Daoy (cell line): ENCODE results near the gene SH3RF1. TPM values are rescaled to one million over a fixed set of nuclear protein-coding genes. Genes with fewer than 3 reads are reported as not detected.

Experiments
- DNase-seq: peaks from one replicate; pipeline ENCODE4 v3.0.0-alpha.2; 2015; ENCODE audit warnings: low read depth
- total RNA-seq: library from RNA; depleted of rRNA; stranded (reverse); fragments of >200 nt; shearing (Covaris generic); gene quantifications from 2 replicates; pipeline ENCODE4 v1.2.3, GENCODE V29; 2014

Gene SH3RF1
- total RNA-seq, 1 experiment from 2014 or later, result 4.9 TPM

- peak; percentile 46 for DNase-seq
Measured at GRCh38 chr4:169070895-169071218, 199.9 kb downstream of the SH3RF1 start.

GRCh38 chr4:169070071-169070894 is 200.5 kb downstream of the SH3RF1 start:
- DNase-seq, result peak; percentile 86

DNA sequence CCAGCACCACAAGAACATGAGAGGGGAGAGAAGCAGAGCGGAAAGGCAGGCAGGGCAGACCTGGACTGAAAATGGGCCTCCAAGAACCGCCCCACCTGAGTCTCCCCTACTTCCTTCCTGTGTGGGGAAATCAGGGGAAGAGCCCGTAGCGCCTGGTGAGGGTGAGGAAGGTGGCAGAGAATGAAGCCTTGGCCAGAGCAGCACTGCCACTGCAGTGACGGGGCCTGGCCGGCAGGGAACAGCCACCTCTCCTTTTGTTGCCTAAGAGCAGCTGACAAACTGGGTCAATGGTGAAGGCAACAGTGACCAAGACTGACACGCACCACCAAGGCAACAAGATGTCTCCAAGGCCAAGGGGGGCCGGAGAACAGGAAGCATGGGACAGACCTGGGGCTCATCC is 202.3 kb downstream of the SH3RF1 start:
- no peak for DNase-seq

- DNase-seq, result no peak
Measured at GRCh38 chr4:169066934-169067333, 203.8 kb downstream of the SH3RF1 start.

DNA sequence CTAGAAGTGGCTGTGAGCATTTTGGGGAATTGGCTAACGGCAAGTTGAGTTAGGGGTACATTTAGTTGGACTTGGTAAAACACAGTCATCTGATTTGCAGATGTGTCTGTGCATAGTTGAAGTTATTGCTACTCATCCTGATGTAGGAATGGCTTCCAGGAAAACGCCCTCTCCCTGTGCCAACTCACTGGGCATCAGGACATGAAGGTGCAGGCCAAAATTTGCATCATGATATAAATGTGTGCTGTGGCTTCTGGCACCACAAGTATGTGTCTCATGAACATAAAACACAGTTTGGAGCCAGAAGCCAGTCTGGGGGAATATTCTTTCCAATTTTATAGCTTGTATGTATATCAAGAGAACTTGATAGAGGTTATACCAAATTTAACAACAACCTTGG is 206.5 kb downstream of the SH3RF1 start:
- no peak for DNase-seq

DNA sequence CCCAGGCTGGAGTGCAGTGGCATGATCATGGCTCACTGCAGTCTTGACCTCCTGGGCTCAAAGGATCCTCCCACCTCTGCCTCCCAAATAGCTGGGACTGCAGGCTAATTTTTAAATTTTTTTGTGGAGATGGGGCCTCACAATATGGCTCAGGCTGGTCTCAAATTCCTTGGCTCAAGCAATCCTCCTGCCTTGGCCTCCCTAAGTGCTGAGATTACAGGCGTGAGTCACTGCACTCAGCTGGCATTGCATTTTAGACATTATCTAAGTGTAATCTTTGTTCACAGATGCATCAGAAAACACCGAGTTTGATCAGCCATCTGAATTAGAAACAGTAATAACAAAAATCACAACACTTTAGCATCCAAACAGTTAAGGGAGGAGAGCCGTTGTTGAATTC is 207.3 kb downstream of the SH3RF1 start:
- no peak for DNase-seq

GRCh38 chr4:169062897-169063244 is 207.9 kb downstream of the SH3RF1 start:
- no peak for DNase-seq

DNA sequence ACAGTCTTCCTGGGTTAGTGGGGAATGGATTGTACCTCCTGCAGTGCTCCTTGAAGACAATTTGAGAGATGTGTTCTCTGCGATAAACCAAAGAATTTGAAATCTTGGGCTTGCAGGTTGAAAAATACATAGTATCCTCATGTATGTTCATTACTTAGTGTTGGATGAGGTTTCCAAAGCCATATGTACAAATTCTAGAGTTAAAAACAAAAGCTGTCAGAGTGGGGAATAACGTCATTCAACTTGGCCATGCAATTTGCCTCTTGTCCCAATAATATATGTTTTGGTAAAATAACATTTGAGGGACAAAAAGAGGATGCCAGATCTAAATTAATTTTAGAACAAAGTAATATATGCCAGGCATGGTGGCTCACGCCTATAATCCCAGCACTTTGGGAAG is 209.4 kb downstream of the SH3RF1 start:
- DNase-seq, result no peak

- DNase-seq, result no peak
Measured at GRCh38 chr4:169060391-169061091, 210.2 kb downstream of the SH3RF1 start.

- DNase-seq, result no peak
Measured at GRCh38 chr4:169059306-169060211, 211.2 kb downstream of the SH3RF1 start.

DNA sequence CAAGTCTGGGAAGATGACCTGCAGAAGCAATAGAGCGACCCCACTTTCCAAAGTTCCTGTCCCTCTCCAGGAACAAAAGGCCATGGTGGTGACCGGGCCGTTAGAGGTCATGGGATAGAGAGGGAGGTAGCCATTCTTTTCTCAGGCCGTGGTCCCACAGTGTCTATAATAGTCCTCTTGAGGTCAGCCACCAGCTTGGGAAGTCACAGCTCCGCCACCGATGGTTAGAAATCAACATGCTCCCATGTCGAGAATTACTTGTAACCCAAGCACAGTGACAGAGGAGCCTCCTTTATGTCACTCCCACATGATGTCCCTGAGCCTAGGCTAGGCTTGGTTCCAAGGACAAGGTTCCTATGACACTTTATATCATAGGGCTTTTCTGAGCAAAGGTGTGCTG is 212.4 kb downstream of the SH3RF1 start:
- no peak for DNase-seq

GRCh38 chr4:169054879-169055278 is 215.9 kb downstream of the SH3RF1 start:
- DNase-seq, result no peak

- no peak for DNase-seq
Measured at GRCh38 chr4:169052594-169052945, 218.2 kb downstream of the SH3RF1 start.

GRCh38 chr4:169051761-169052593 is 218.8 kb downstream of the SH3RF1 start:
- DNase-seq, result no peak

- no peak for DNase-seq
Measured at GRCh38 chr4:169050881-169051760, 219.6 kb downstream of the SH3RF1 start.

- no peak for DNase-seq
Measured at GRCh38 chr4:169050284-169050683, 220.5 kb downstream of the SH3RF1 start.

DNA sequence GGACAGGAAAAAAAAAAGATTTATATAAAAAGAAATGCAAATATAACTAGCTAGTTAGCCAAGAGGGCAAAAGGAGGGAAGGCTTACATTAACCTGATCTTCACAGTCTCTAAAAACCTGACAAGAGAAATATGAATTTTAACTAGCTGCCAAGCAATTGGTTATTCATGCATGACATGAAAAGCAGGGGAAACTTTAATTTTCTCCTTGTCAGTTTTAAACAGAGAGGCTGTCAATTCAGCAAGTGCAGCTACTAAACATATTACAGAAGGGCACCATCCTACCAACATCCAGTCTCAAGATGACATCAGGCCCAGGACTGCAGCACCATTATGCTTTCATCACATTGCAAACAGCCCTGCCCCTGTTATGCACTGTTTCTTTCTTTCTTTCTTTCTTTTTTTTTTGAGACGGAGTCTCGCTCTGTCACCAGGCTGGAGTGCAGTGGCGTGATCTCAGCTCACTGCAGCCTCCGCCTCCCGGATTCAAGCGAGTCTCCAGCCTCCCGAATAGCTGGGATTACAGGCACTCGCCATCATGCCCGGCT is 221.8 kb downstream of the SH3RF1 start:
- DNase-seq, result no peak

DNA sequence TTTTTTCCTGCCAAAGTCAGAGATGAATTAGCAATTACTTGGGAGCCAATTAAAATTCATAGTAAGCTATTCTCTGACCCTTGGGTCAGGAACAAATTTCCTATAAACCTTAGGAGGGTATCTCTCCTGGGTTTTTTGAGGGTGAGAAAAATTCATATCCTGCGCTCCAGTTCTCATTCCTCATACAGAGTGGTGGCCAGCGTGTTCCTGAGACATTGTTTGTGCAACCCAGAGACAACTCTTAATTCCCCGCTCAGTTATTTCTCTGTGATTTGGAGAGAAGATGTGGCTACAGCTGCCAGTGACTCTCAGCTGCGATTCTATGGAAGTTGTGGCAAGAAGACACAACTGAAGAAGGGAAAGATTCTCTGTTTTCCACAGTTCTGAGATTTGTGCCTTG is 222.8 kb downstream of the SH3RF1 start:
- no peak for DNase-seq

DNA sequence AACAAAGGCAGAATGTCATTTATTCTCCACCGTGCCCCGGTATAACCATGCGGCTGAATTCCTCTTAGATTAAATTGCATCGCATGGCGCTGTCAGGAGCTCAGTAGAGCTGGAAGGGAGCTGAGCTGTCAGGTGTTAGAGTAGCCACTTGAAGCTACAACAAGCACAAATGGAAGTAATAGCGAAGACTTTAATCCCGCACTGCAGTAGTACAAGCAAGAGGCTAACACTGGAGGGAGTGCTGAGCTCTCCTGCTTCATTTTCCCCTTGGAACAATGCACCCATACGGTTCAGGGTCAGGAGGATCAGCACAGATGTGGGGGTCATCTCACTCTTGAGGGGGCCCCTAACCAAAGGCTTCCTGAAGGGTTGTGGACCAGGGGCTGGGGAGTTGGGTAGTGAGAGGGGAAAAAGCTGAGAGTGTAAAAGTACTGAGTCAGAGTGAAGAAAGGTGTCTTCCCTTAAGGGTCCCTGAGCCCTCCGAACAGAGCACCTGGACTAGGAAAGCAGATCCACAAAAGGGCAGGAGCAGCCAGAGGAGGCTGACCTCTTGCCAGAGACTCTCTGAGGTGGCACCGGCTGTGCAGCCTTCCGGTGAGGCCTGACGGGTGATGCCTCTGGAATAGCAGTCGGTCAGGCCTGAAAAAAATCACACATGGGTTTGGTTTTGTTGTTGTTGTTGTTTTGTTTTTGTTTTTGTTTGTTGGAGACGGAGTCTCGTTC is 224.7 kb downstream of the SH3RF1 start:
- no peak for DNase-seq
